GM21529 (cell line): ENCODE data around the gene SF3A2.

Experiments
- ATAC-seq: cut with Tn5 transposase; IDR thresholded peaks from one replicate; pipeline ENCODE4 v1.9.1; 2021; ENCODE audit not compliant: unreplicated experiment

Gene SF3A2

DNA sequence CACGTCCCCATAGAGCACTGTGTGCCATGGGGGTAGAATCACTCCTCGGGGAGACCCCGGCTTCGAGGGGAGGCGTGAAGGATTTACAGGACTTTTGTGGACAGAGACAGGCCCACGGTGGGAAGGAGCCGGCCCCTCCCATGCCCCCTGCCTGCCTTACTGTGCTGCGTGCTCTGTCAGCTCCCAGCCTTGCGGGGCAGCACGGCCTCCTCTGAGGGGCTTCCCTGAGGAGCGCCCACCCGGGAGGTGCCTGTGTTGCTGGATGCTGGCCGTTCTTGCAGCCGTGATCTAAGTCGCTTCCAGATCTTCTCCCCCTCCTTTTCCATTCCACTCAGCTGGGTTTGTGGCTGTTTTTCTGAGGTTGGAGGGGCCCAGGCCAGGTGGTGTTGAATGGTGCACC lies 29.6 kb upstream of the SF3A2 start:
- ATAC-seq, result no peak

DNA sequence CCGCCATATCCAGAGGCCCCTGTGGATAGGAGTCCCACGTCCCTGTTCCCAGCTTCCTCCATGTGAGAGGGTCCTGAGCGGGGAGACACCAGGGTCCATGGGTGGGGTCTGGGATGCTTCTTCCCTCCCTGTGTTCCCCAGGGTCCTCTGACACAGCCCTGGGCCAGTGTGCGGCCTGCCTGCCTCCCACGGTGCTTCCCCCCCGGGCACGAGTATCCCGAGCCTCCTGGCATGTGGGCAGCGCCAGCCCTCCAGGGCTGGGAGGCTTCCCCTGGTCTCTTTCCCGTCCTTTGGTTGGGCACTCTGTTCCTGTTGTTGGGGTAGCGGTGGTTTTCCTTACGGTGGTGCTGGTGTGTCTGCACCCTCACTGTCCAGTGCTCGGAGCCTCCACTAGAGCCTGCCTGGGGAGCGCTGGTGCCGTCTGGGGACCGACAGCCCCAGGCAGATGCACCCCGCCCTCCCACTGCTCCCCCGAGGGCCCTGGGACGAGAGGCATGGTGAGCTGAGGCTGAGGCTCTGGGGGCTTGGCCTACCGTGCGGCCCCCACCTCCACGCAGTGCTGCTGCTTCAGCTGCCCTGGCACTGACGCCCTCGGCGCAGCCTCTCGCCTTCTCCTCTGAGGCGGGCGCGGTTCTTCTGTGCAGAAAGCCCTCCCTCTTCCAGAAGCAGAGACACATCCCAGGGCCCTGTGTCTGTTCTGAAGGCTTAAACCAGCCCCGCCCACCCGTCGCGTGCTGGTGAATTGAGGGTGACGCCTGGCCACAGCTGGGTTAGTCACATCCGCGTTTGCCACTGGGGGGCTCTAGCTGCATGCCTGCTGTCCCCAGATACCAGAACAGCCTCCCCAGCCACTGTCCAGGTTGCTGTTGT lies 28.4 kb upstream of the SF3A2 start:
- ATAC-seq, result no peak

DNA sequence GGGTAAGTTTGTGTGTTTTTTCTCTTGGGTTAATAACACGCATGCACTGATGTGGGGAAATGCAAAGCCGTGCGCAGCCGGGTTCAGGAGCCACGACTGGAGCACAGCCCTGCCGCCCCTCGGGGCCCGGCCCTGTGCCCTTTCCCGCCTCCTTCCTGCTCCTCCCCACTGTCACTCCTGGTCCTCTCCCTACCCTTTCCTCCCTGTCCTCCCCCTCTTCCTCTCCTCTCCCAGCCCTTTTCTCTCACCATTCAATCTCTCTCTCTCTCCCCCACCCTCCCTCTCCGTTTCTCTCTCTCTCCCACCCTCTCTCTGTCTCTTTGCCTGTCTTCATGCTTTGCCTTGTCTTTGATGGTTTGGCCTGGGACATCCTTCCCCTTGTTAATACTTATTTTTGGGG lies 27.6 kb upstream of the SF3A2 start:
- no peak for ATAC-seq

DNA sequence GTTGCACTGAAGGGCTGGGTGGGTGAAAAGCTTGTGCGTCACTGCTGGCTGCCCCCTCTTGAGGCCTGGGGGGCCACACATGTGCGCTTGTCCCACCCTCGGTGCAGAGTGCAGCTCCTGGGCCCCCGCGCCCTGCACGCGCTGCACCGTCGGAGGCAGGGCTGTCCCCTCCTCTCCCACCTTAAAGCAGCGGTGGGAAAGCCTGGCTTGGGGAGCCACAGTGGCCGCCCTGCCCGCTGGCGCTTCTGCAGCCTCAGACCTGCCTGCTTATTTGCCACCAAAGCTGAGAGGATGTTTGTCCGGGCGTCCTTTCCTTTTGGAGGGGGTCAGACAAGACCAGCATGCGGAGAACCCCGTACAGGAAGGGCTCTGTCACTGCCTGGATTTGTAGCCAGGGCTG lies 27.2 kb upstream of the SF3A2 start:
- no peak for ATAC-seq

DNA sequence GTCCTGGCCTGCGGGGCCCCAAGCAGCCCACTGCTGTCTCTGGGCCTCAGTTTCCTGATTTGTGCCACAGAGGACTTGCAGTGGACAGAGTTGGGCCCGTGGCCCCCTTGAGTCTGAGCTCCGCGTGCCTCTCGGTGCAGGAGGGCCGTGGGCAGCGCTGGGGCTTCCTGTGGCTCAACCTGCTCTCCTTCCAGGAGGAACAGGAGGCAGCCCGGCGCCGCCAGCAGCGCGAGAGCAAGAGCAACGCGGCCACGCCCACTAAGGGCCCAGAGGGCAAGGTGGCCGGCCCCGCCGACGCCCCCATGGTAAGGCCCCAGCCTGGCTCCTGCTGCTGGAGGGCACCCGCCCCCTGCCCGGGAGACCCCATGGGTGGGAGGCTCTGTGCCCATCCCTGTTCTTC lies 26.4 kb upstream of the SF3A2 start:
- no peak for ATAC-seq

DNA sequence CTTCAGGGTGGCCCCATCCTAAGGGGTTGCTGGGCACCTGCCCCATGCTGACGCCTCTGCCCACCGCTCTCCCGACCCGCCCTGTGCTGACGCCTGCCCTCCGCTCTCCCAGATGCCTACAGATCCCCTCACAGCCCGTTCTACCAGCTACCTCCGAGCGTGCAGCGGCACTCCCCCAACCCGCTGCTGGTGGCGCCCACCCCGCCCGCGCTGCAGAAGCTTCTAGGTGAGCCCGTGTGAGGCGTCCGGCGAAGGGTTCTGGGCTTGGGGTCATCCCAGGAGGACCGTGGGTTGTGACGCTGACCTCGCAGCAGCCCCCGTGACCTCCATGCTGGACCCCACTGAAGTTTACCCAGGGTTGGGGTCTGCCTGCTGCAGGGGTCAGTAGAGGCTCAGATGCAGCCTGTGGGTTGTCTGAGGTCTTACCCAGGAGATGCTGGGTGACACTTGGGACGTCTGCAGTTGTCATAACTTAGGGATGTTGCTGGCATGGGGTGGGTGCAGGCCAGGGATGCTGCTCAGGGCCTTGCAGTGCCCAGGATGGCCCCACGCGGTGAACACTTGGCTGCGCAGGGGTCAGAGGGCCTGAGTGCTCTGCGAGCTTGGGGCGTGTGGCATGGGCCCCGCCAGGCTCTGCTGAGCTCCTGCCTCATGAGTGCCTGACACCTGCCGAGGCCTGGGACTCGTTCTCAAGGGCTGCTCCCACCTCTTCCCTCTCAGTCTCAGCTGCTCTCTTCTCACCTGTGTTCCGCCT lies 25.5 kb upstream of the SF3A2 start:
- no peak for ATAC-seq

DNA sequence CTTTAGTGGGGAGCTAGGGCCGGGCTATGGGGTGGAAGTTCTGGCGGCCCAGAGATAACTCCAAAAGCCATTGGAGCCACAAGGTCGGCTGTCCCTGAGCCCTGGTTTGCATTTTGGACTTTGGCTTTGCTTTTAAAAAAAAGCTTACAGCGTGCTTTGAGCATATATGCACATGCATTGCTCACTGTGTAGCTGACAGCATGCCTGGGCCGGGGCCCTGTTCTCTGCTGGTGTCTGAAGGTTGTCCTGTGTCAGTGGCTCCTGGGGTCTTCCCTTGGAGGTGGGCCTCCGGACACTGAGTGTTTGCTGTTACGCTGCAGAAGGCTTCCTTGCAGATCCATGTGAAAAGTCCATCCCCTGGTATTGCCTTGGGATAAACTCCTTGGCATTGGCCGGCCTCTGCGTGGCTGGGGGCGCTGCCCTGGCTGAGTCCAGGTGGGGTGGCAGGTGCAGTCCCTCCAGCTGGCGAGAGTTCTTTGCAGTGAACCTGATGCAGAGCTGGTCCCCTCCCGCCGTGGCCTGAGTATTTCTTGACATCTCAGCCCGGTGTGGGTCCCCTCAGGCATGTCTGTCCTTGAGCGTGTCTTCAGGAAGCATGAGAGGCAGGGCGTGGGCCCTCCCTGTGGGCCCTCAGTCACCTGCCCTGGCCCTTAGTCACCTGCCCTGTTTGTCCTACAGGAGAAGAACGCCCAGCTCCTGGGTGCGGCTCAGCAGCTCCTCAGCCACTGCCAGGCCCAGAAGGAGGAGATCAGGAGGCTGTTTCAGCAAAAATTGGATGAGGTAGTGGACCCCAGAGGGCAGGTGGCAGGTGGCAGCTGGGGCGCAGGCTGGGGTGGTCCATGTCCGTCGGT lies 23.5 kb upstream of the SF3A2 start:
- ATAC-seq, result no peak

DNA sequence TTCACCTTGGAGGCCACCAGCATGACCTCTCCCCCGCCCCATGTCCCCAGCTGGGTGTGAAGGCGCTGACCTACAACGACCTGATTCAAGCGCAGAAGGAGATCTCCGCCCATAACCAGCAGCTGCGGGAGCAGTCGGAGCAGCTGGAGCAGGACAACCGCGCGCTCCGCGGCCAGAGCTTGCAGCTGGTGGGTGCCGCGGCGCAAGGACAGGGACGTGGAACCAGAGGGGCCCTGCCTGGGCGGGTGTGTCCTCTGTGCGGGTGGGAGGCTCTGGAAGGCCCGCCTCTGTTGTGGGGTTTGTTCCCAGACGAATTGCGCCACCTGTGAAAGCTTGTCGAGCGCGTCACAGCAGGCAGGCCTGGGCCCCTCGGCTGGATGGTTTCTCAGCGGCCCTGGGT lies 22.8 kb upstream of the SF3A2 start:
- ATAC-seq, result no peak

DNA sequence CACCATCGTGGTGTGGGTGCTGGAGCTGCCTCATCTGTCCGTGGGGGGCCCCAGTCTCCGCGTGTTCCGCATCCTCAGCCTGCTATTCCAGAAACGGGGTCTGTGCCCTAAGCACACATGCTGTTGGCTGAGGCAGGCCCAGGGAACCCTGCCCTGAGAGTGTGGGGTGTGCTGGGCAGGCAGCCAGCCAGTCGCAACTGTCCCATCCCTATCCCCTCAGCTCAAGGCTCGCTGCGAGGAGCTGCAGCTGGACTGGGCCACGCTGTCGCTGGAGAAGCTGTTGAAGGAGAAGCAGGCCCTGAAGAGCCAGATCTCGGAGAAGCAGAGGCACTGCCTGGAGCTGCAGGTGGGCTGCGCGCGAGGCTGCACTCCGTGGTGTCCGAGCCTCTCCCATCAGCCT lies 22.4 kb upstream of the SF3A2 start:
- ATAC-seq, result no peak

DNA sequence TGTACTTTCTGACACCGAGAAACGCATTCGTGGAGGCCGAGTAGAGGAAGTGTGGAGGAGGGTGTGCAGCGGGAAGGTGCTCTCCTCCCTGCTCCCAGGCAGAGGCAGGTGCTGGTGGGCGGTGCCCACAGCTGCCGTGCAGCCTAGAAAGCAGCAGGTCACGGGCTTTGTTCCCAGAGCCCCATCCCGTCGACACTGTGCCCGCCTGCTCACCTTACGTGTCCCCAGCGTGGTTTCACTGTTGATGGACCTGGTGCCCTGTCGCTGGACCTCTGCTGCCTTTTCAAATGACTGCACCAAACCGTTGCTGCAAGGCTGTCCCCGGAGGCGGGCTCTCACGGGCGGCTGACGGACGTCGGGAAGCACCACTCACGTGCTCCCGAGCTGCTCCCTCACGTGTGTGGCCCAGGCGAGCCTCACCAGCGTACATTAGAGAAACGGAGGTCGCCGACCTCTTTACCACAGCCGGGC lies 21.3 kb upstream of the SF3A2 start:
- no peak for ATAC-seq

DNA sequence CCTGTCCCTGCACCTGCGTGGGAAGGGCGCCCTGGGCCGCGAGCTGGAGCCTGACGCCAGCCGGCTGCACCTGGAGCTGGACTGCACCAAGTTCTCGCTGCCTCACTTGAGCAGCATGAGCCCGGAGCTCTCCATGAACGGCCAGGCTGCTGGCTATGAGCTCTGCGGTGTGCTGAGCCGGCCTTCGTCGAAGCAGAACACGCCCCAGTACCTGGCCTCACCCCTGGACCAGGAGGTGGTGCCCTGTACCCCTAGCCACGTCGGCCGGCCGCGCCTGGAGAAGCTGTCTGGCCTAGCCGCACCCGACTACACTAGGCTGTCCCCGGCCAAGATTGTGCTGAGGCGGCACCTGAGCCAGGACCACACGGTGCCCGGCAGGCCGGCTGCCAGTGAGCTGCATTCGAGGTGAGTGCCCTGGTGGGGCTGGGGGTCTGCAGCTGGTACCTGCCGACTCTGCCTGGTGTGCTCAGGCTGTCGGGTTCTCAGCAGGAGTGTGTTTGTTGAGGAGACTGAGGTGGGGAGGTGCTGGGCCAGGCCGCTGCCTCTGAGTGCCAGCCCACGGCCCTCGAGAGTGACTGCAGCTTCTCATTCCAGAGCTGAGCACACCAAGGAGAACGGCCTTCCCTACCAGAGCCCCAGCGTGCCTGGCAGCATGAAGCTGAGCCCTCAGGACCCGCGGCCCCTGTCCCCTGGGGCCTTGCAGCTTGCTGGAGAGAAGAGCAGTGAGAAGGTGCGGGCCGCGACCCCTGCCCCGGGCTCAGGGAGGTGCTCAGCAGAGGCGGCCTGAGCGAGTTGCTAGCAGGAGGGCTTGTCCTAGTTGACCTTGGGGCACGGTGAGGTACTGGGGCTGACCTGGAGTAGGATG lies 20.0 kb upstream of the SF3A2 start:
- no peak for ATAC-seq

DNA sequence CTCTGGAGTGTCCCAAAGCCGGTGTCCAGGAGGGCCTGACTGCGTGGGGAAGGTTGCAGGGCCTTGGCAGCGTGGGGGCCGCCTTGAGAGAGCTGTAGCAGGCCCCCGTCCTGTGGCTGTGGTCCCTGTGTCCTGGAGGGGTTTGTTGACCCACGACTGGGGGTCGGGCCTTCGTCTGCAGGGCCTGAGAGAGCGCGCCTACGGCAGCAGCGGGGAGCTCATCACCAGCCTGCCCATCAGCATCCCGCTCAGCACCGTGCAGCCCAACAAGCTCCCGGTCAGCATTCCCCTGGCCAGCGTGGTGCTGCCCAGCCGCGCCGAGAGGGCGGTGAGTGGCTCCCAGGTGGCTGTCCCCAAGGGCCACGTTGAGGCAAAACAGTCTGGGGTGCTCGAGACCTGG lies 19.0 kb upstream of the SF3A2 start:
- ATAC-seq, result no peak

DNA sequence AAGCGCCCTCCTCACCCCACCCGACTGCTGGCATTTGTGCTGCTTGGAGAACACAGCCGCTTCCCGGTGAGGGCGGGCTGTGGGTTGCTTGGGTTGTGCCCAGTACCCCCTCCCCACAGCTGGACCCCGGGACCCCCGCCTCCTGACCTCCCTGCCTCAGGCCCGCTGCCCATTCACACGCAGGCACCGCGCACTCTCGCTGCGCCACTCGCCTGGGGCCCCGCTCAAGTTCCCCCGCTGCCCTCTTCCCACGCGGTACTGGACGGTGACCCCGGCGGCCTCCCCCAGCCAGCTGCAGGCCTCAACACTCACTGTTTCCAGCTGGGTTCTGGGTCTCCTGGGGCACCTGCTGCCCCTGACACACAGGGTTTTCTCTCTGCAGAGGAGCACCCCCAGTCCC lies 16.9 kb upstream of the SF3A2 start:
- ATAC-seq, result no peak

DNA sequence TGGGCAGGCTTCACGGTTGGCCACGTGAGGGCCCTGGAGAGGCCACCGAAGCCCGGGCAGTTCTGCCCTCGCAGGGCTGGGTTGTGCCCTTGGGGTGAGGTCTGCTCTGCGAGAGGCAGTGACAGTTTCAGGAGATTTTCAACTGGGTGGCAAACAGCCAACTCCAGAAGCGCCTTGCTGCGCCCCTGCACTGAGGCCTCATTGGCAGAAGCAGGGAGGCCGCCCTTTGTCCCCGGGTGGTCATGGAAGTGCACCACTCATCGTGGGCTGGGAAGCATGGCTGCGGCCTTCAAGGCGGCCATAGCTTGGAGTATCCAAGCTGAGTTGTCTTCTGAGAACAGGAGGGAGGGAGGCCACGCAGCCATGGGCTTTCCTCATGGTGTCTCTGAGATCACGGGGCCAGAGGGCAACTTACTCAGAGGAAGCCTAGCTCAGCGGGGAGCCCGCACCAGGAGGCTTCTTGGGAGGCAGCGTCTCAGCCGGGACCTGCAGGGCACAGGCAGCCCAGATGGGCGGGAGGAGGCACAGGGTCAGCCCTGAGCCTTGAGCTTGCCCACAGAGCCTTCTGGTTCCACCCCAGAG lies 15.3 kb upstream of the SF3A2 start:
- ATAC-seq, result no peak

DNA sequence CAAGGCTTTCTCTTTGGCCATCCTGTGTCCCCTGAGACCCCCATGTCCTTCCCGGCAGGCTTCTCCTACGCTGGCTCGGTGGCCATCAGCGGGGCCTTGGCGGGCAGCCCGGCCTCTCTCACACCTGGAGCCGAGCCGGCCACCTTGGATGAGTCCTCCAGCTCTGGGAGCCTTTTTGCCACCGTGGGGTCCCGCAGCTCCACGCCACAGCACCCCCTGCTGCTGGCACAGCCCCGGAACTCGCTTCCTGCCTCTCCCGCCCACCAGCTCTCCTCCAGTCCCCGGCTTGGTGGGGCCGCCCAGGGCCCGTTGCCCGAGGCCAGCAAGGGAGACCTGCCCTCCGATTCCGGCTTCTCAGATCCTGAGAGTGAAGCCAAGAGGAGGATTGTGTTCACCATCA lies 14.7 kb upstream of the SF3A2 start:
- no peak for ATAC-seq

DNA sequence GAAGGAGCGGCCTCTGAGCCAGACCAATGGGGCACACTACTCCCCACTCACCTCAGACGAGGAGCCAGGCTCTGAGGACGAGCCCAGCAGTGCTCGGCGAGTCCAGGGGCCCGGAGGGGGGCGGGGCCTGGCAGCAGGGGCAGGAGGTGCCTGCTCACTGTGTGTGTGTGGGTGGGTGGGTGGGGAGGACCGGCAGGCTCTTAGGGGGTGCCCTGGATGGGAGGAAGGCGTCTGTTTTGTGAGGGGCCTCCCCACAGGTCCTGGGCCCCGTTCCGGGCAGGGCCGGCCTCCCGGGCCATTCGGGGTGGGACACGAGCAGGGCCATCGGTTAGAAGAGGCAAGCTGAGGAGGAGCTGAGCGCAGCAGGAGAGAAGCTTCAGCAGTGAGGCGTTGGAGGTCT lies 13.2 kb upstream of the SF3A2 start:
- no peak for ATAC-seq

DNA sequence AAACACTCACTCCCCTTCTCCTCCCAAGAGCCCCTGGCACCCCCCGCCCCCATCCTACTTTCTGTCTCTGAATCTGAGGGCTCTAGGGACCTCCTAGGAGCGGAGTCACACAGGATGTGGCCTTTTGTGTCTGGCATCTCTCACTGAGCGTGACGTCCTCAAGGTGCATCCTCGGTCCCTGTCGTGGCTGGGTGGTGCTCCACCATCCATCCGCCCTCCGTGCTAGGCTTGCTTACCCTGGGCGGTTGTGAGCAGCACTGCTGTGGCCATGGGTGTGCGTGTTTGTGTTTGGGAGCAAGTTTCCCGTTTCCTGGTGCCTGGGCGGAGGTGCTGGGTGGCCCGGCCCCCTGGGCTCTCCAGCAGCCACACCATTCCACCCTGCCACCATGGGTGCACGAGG lies 12.7 kb upstream of the SF3A2 start:
- ATAC-seq, result no peak

DNA sequence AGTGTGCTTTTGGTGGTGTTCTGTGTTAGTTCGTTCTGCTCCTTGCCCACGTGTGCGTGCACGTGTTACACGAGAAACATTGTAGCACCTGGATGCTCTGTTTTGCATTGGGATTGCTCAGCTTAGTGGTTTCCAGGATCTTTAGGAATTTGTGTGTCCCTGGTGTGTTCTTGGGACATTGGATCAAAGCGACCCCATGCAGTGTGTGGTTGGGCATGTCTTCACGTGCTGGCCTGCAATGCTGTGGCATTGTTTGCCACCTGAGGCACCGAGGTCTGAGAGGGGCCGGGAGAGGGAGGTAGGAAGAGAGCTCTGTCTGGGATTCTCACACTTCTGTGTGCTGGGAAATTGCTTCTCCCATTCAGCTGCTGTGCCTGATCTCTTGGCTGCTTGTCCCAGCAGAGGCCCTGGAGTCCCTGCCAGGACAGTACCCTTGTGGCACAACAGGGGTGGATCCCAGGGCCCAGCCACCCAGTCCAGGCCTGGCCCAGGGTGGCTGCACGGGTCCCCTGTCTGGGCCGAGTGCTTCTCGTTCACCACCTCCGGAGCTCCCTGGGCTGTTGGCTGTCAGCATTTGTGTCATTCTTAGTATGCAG lies 11.8 kb upstream of the SF3A2 start:
- ATAC-seq, result no peak

DNA sequence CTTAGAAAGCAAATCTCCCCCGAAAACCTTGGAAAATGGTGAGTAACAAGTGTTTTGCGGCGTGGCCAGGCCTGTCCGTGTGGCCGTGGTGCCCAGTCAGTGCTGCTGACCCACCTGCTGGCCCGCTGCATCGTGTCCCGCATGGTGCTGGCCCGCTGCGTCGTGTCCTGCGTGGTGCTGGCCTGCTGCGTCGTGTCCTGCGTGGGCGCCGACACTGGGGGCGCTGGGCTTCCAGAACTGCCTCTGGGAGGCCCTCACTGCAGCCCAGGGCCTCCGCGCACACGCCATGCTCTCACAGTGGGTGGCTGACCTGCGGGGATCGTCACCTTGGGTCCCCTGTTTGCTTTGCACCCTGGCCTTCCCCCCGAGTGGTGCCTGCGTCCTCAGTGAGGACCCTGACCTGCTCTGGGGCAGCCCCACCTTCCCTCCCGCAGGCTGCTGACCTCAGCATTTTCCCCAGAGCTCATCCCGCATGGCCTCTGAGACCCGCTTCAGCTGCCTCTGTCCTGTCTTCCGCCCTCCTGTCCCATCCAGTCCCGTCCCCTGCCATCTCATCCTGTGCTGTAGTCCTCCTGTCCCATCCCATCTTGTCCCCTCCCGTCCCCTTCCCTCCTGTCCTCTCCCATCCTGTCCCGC lies 11.1 kb upstream of the SF3A2 start:
- ATAC-seq, result no peak
